H1 (cell line): ENCODE measurements around the gene BNC2.

Experiments
- MAX ChIP-seq: IDR thresholded peaks from 2 replicates; pipeline ENCODE4 v1.6.1; 2012; ENCODE audit warnings: inconsistent platforms
- TAF1 ChIP-seq: IDR thresholded peaks from 2 replicates; pipeline ENCODE4 v1.6.1; 2011; ENCODE audit warnings: mild to moderate bottlenecking, low read depth, low read length

- TF ChIP-seq MAX, result no peak
- TF ChIP-seq TAF1, result no peak
Measured at GRCh38 chr9:16551692-16552091, 318.8 kb downstream of the BNC2 start.
